ENCODE data around the gene NDUFB7. TPM values are rescaled to one million over a fixed set of nuclear protein-coding genes. Genes with fewer than 3 reads are reported as not detected.
"Not testable (repeated sequence)": the region's sequence is repeated elsewhere in the genome, so short reads cannot be mapped to it uniquely, and the experiment has no call there.

NDUFB7 gene
- total and polyA plus RNA-seq, 7 donors, result 475 to 853 (median 607) TPM

GRCh38 chr19:14550201-14550754 lies 21.6 kb downstream of the NDUFB7 start:
- no peaks in the 10 kb centered on the region for H3K9me3 ChIP-seq
- H3K27ac ChIP-seq, result no peak overlapping the region
- no peak for DNase-seq
- peaks cover 0 to 6% (median 5%) of the 10 kb centered on the region in 4 donors for H3K4me1 ChIP-seq
- H3K36me3 ChIP-seq, result peaks cover 0 to 32% (median 4%) of the 10 kb centered on the region in 4 donors
- H3K4me3 ChIP-seq, result no peak overlapping the region
- H3K27me3 ChIP-seq, result no peaks in the 10 kb centered on the region
- WGBS, 2 donors, result 19 to 47% methylated on average over 15 of the region's 15 CpGs
- intact Hi-C loops (cut with DNase I), result no loop called here
- TF ChIP-seq CTCF (IDR thresholded peaks at IDR 0.05) (no peak), POLR2AphosphoS5 (IDR thresholded peaks at IDR 0.05) (no peak), EP300 (IDR thresholded peaks at IDR 0.05) (no peak), POLR2A (IDR thresholded peaks at IDR 0.05) (no peak)

GRCh38 chr19:14545716-14546082 lies 26.2 kb downstream of the NDUFB7 start:
- Histone ChIP-seq H3K27me3 (no peaks in the 10 kb centered on the region), H3K27ac (no peak overlapping the region), H3K9me3 (no peaks in the 10 kb centered on the region), H3K36me3 (peaks cover 0 to 22% (median 4%) of the 10 kb centered on the region in 4 donors), H3K4me1 (peaks cover 0 to 16% (median 8%) of the 10 kb centered on the region in 4 donors), H3K4me3 (no peak overlapping the region)
- 84 to 91% methylated on average over 9 of the region's 9 CpGs for WGBS, 2 donors
- TF ChIP-seq CTCF (IDR thresholded peaks at IDR 0.05) (no peak), EP300 (IDR thresholded peaks at IDR 0.05) (no peak), POLR2AphosphoS5 (IDR thresholded peaks at IDR 0.05) (no peak), POLR2A (IDR thresholded peaks at IDR 0.05) (no peak)
- intact Hi-C loops (cut with DNase I), result no loop called here
- DNase-seq, result no peak

GRCh38 chr19:14544977-14545715 lies 26.7 kb downstream of the NDUFB7 start:
- Histone ChIP-seq H3K27ac (no peak overlapping the region), H3K4me1 (peaks cover 0 to 16% (median 8%) of the 10 kb centered on the region in 4 donors), H3K4me3 (no peak overlapping the region), H3K9me3 (no peaks in the 10 kb centered on the region), H3K36me3 (peaks cover 0 to 18% (median 4%) of the 10 kb centered on the region in 4 donors), H3K27me3 (no peaks in the 10 kb centered on the region)
- intact Hi-C loops (cut with DNase I), result no loop called here
- 72 to 85% methylated on average over 21 of the region's 21 CpGs for WGBS, 2 donors
- no peak for TF ChIP-seq POLR2A (IDR thresholded peaks at IDR 0.05)
- TF ChIP-seq POLR2AphosphoS5 (IDR thresholded peaks at IDR 0.05), result no peak
- no peak for TF ChIP-seq EP300 (IDR thresholded peaks at IDR 0.05)
- TF ChIP-seq CTCF (IDR thresholded peaks at IDR 0.05), result no peak
- DNase-seq, result peak; percentile 77

GRCh38 chr19:14544047-14544446 lies 27.8 kb downstream of the NDUFB7 start:
- TF ChIP-seq EP300 (IDR thresholded peaks at IDR 0.05) (no peak), POLR2A (IDR thresholded peaks at IDR 0.05) (no peak)
- peaks cover 0 to 16% (median 8%) of the 10 kb centered on the region in 4 donors for H3K4me1 ChIP-seq
- DNase-seq, result no peak
- intact Hi-C loops (cut with DNase I), result no loop called here
- peaks cover 0 to 7% (median 4%) of the 10 kb centered on the region in 4 donors for H3K36me3 ChIP-seq
- H3K9me3 ChIP-seq, result no peaks in the 10 kb centered on the region
- WGBS, 2 donors, result 91 to 93% methylated on average over 5 of the region's 5 CpGs
- H3K27ac ChIP-seq, result no peak overlapping the region
- no peaks in the 10 kb centered on the region for H3K27me3 ChIP-seq
- H3K4me3 ChIP-seq, result no peak overlapping the region

DNA sequence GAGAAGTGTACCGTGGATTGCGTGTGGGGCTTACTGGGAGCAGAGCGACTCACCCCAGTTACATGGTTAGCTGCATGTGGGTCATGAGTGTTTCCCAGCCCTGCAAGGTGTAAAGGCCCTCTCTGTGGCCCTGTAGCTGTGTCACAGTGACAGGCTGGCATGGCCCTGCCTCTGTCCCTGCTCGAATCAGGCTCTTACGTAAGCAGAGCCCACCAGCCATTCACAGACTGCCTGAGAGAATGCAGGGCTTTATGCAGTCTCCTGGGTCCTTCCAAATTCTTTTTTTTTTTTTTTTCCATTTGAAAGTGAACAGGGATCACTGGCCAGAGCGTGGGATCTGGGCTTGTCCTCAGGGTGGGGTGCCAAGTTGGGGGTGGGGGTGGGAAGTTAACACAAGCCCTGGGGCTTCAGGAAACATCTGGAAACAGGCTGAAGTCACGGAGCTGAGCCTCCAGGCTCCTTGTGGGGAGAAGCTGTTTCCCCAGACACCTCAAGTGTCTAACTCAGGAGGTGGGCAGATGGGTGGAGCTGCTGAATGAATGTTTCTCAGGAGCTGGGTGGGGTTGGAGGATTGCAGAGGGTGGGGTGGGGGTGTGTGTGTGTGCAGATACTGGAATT lies 29.0 kb downstream of the NDUFB7 start:
- Histone ChIP-seq H3K4me1 (peaks cover 0 to 16% (median 8%) of the 10 kb centered on the region in 4 donors), H3K27ac (peak overlapping the region in 1 of 4 donors; percentile 25), H3K27me3 (no peaks in the 10 kb centered on the region), H3K4me3 (no peak overlapping the region), H3K9me3 (no peaks in the 10 kb centered on the region), H3K36me3 (no peaks in the 10 kb centered on the region)
- intact Hi-C loops (cut with DNase I), result no loop called here
- 57 to 59% methylated on average over 7 of the region's 7 CpGs for WGBS, 2 donors
- DNase-seq, result no peak
- TF ChIP-seq POLR2AphosphoS5 (IDR thresholded peaks at IDR 0.05) (peak in 1 of 4 donors; percentile 12), POLR2A (IDR thresholded peaks at IDR 0.05) (no peak), EP300 (IDR thresholded peaks at IDR 0.05) (no peak), CTCF (IDR thresholded peaks at IDR 0.05) (no peak)

DNA sequence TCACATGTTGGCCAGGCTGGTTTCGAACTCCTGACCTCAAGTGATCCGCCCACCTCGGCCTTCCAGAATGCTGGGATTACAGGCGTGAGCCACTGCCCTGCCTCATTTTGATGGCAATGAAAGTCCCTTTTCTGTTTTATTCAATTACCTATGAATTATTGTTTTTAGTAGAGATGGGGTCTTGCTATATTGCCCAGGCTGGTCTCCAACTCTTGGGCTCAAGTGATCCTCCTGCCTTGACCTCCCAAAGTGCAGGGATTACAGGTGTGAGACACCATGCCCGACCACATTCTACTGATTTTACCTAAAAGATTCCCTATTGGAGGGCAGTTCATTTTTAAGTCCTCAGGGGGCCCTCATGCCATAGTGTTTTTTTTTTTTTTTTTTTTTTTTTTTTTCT lies 29.9 kb downstream of the NDUFB7 start:
- H3K27me3 ChIP-seq; H3K4me3 ChIP-seq; H3K36me3 ChIP-seq; H3K9me3 ChIP-seq; intact Hi-C loops (cut with DNase I); H3K27ac ChIP-seq; DNase-seq: not testable (repeated sequence)
- peaks cover 0 to 16% (median 10%) of the 10 kb centered on the region in 4 donors for H3K4me1 ChIP-seq
- WGBS, 2 donors, result 76 to 88% methylated on average over 5 of the region's 5 CpGs
